DLD1 (cell line): Measurements from ENCODE around the gene JAML.

Experiments
- in situ Hi-C: cut with HindIII; loops from 2 replicates; pipeline ENCODE4 v1.10.0; 2017; ENCODE audit warnings: low sequenced_read_pairs

The JAML gene

DNA sequence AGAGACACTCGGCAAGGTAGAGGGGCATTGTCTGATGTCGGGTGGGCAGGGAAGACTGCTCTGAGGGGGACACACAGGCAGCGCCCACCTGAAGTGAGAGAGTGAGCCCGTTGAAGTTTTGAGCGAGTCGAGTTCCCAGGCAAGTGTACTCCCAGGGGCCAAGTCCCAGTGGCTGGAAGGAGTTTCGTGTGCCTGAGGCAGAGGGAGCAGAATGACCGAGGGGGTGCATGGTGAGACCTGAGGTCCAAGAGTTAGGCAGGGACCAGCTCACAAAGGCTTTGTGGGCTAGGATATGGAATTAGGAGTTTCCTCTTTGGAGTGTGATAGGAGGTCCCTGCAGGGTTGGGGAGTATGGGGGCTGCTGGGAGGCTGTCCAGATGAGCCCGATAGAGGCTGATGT lies 54.6 kb downstream of the JAML start:
- in situ Hi-C loops: loop anchor here (10.0 kb wide), 1 partner anchor 115 kb away; no protein-coding TSS in a partner anchor

DNA sequence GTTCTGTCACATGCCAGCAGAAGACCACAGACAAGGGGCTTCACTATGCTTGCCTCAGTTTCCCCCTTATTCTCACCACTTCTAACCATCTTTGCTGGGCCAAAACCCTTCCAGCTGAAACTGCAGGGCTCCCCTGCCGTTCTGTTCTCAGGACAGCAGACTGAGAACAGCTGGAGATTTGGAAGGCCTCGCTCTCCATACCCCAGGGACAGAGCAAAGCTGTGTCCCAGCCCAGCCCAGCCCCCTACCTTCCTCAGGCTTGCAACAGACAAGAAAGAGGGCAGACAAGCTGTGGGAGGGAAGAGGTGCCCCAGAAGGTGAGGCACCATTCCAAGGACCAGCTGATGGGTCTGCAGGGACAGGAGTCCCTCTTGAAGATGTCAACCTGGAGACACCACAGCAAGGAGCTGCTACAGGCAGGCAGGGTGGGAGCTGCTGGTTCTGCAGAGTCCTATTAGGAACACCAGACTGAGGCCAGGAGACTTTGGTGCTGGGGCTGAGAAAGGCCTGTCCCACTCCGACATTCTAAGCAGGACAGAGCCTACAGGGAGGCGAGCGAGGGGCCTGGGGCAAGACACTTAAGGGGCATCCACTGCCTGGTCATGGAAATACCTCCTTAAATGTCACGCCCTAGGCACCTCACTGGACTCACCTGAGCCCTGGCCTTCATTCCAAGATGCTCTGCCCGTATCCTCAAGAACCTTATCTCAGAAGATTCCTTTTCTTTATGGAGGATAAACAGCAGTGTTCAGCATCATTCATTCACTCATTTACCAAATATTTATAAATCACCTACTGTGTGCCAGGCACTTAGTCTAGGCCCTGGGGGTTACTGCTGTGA lies 55.3 kb downstream of the JAML start:
- in situ Hi-C loops: loop anchor here (10.0 kb wide), 1 partner anchor 115 kb away; no protein-coding TSS in a partner anchor

DNA sequence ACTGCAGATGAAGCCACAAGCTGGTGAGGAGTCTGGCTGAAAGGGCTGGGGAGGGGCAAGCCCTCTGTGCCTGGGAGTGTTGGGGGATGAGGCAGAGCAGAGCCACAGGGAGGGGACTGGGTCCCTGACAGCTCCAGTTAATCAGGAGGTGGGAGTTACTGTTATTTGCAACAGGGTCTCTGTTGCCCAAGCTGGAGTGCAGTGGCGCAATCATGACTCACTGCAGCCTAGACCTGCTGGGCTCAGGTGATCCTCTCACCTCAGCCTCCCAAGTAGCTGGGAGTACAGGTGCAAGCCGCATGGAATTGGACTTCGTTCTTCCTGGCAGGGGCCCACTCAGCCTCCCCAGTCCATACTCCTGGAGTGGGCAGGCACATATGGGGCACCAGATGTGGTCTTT lies 56.1 kb downstream of the JAML start:
- in situ Hi-C loops: no loop called here

DNA sequence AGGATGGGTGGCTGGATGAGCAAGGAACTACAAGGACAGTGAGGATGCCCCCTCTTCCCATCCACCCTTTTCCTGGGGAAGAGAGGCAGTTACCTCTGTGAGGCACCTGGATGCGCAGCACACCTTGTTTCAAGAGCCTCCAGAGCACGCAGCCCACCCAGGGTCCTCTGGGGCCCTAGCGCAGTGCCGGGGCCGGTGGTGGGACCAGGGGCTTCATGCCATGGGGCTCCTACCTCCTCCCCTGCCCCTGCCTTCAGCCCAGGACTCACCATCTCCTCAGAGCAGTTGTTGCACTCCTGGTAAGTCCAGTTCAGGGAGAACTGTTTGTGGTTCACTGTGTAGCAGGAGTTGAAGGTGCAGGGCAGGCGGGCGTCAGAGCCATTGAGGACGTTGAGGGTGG lies 56.5 kb downstream of the JAML start:
- in situ Hi-C loops: no loop called here

DNA sequence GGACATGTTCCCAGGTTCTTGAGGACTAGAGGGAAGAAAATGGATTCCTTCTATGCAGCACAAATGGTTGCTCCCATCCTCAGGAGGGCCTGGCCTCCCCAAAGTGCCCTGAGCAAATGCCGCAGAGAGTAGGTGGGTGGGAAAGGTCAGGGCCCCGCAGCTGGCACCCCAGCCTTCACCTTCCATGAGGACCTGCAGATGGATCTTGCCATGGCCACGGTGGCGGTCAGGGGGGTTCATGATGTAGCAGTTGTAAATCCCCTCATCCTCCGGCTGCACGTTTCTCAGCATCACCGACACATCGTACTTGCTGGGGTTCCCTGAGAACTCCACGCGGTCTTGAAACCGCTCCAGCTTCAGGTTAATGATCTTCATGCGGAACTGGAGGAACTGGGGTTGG lies 56.9 kb downstream of the JAML start:
- in situ Hi-C loops: no loop called here

DNA sequence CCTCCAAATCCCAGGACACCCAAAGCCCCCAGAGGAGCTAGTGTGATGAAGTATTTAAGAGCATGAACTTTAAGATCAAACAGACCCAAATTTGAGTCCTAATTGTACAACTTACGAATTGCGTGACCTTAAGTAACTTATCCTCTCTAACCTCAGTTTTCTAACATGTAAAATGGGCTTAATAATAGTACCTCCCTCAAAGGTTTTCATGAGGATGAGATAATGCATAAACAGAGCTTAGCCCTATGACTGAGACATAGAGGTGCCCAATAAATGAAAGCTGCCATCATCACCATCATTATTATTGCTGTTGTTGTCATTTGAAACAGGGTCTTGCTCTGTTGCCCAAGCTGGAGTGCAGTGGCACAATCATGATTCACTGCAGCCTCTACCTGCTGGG lies 57.6 kb downstream of the JAML start:
- in situ Hi-C loops: no loop called here

DNA sequence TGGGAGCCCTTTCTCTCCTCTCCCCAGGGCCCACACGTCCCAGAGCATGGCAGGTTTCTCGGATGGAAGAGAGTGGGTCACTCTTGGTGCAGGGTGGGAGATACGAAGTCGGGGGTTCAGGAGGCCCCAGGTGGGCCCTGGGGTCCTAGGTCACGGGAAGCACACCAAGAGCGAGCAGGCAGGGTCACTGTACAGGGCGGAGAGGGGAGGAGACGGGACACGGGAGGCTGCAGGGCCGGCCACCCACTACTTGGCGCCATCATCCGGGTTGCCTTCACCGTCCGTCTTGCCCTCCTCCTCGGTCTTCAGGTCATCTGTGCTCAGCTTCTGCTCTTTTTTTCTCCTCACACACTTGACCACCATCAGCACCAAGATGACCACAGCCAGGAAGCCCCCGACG lies 58.2 kb downstream of the JAML start:
- in situ Hi-C loops: no loop called here

DNA sequence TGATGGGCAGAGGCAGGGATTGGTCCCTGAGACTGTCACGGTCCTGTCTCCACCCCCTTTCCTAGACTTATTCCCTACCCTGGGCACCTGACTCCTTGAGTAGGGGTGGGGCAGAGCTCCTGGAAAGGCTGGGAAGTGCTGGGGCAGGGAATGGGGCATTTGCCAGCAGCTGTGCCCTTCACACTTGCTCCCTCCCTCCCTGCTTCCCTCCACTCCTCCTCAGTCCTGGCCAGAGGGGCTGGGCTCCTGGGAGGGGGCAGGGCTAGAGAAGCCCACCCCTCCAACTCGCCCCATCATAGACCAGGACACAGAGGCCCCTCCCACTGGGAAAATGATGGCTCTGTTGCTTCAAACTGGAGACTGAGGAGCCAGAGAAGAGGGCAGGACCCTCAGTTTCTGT lies 59.9 kb downstream of the JAML start:
- in situ Hi-C loops: no loop called here

DNA sequence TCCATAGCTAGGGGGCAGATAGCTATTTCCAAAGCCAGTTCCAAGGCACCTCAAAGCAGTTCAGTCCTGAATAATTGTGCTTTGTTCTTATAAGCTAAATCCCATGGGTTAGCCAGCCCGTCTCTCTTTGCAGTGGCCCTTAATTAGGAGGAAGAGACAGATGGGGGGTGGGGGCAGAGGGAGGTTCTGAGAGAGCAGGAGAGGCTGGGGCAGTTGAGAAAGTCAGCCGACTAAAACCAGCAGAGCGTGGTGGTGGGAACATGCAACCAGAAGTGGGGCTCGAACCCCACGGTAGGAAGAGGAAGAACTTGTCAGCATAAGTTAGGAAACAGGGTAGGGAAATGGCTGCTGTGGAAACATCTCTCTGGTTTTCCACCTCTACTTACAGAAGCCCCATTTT lies 61.3 kb downstream of the JAML start:
- in situ Hi-C loops: no loop called here

DNA sequence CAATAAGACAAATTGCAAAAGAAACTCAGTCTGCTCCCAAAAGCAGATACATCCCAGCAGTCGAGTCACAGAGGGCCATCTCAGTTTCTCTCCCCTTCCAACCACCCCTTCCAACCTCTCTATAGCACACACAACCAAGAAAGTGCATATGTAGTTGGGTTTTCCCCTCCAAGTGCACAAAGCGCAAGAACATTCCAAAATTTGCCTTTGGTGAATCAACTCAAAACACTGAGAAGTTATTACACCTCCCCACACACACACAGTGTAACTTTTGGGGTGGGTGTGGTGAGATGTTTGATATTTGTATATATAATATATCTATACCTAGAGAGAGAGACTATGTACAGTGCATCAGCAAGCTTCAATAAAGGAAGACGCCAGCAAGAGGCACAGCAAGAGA lies 62.0 kb downstream of the JAML start:
- in situ Hi-C loops: no loop called here

DNA sequence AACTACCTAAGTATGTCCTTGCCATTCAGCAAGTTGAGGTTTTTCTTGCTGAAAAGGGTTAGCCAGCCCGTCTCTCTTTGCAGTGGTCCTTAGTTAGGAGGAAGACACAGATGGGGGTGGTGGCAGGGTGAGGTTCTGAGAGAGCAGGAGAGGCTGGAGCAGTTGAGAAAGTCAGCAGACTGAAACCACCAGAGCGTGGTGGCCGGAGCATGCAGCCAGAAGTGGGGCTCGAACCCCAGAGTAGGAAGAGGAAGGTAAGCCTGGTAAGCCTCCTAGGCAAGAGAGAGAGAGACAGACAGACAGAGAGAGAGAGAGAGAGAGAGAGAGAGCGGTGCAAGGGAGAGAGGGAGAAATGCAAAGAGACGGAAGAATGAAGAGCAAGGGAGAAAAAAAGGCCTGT lies 63.0 kb downstream of the JAML start:
- in situ Hi-C loops: no loop called here

DNA sequence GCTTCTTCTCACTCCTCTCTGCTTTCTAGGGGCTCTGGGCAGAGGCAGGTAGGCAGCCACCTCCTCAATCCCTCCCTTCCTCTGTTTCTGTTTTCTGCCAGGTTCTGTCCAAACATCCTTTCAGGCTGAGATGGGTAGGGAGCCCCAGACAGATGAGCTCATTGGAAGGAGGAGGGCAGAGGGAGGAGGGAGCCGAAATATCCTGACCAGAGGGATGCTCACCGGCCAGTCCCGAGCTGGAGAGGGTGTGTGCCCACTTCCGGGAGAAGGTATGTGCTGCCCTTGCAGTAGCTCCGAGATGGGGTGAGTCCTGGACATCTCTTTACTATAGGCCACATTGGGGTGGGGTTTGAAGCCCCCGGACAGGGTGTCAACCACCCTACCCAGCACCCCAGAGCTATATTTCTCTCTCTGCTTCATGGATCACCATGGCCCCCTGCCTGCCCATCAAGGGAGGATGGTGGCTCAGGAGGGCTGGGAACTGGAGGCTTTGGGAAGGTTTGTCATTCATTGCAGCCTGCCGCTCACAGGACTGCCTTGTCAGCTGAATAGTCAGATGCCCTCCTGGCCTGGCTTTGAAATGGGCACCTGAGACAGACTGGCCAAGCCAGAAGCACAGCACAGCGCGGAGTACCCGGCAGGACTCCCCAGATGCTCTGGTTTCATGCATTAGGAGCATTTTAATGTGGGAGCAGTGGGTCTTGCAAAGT lies 67.5 kb downstream of the JAML start:
- in situ Hi-C loops: no loop called here

DNA sequence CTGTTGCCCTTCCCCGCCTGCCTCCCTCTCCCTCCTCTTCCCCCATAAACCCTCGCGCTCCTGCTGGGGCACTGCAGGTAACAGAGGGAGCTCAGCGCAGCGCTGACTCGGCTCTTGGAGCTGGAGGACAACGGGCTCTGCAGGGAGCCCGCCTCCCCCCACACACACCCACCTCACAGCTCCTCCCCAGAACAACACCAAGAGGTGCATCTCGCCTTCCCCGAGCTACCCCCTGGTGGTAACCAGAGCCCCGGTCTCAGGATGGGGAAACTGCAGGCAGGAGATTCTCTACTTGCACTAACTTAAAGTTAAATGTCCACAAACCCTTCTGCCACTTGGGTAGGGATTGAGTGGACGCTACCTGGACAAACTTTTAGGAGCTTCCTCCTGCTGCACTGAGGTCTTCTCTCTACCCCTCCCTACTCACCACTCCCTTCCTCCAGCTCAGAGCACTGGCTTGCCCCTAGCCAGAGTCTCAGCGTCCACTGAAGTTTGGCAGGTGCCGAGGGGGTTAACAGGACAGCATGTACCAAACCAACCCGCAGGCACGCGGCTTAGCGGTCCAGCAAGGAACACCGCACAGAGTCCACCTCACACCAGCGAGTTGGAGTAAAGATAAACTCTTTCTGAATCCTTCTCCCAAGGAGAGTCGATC lies 68.2 kb downstream of the JAML start:
- in situ Hi-C loops: no loop called here

DNA sequence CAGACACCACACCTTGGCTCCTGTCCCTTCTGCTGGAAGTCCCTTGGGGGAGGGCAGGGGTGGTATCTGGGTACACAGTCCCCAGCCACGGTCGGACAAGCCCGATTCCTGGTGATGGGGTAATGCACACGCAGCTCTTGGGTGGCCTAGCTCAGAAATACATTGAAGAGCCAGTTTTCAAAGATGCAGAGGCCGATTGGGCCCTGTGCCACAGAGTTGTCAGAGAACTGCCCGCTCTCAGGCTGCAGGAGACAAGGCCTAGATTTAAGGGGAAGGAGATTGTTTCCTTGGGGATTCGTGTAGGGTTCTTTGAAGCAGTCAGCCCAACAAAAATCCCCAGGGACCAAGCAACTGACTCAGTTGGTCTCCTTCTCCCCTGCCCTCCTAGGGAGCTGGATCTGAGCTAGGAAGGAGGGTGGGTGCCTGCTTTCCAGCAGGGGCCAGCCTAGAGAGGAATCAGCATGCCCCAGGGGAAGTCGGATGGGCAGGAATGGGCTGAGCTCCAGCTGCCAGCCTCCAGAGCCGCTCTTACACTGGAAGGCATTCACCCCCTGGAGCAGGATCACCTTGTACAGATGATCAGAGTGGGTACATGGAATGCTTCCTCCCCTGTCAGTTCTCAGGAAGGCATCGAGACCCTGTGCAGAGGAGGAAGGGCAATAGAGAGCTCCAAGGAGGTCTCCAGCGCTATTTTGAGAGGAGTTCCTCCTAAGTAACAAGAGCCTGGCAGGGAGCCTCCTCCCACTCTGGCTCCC lies 68.9 kb downstream of the JAML start:
- in situ Hi-C loops: no loop called here

DNA sequence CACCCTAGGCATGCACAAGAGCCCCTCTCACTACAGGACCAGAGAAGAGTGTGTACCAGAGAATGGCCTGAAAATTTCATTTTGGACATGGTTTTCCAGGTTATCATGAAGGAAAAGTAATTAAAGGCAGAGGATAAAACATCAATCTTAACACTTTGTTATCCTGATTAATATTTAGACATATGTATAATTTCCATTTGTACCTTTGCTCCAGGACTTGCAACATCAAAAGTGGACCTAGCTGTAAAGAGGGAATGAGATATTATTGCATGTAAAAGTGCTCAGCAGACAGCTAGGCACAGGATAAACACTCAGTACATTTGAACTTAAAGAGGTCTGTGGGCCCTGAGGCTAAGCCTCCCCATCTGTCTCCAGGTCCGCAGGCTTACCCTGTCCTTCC lies 70.2 kb downstream of the JAML start:
- in situ Hi-C loops: no loop called here

DNA sequence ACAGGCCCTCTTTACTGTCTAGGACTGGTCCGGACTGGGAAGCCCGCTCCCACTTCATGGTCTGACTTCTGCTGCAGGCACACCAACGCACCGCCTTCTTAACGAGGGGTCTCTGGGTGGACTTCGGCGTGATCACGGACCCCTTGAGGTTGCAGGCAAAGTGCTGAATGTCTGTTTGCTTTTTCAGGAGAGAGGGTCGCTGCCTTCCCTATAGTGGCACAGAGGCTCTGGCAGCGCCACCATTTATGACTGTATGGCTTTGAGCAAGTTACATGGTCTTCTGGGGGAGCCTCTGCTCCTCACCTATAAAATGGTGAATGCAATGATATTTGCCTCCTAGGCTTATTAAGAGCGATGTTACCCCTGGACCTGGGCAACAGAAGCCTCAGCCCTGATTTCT lies 70.8 kb downstream of the JAML start:
- in situ Hi-C loops: no loop called here

DNA sequence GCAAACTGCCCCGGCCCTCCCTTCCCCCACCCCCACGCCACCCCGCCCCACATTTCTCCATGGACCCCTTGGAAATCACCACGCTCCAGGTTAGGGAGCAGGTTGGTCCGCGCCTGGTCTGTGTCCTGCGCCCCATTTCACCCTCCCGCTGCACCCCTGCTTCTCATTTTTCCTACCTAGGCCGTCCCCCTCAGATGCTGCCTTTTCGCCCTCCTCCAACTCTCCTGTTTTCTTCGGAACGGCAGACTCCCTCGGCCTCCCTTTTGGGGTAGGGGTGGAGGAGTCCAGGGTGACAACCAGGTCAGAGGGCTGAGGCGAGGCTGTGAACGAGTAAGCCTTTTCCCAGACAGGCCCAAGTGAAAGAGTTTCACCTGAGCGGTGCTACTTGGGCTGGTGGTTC lies 71.3 kb downstream of the JAML start:
- in situ Hi-C loops: no loop called here

DNA sequence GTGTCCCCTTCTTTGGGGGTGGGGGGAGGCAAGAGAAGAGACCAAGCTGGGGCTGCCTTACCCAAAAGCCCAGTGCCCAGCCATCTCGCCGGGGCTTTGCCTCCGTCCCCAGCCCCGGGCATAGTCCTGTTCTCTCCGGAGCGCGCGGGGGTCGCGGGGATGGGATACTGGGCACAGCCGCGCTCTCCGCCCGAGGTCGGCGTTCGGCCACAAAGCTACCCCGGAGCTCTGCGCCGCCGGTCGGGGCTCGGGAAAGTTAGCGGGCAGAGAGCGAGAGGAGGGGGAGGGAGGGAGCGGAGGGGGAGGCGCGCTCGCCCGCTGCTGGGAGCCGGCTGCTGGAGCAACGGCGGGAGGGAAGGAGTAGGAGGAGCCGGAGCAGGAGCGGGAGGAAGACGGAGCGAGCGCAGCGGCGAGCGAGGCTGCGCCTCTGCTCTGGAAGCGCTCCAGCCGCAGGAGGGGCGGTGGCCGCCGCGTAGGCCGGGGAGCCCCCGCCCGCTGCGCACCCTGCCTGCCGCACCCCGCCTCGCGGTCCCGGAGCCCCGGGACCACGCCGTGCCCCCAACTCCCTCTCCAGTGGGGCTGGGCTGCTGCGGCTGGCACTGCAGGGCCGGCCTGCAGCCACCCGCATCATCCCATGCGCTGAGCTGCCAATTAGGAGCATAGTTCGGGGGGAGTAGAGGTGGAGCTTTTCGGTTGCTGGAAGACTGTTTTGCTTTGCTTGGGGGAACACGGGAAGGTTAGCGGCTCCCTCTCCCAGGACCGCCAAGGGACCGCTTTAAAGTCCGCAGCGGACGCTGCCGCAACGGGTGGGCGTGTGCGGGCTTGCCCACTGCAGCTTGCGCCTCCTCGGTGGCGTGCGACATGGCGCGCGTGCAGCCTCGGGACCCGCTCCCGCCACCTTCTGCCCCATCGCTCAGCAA lies 72.0 kb downstream of the JAML start, which contains the start of gene SCN4B:
TSS of gene SCN4B (minus strand) at position 272 of the 920 bp plus-strand sequence. CDS start at position 122, 150 bp downstream.
- in situ Hi-C loops: no loop called here

DNA sequence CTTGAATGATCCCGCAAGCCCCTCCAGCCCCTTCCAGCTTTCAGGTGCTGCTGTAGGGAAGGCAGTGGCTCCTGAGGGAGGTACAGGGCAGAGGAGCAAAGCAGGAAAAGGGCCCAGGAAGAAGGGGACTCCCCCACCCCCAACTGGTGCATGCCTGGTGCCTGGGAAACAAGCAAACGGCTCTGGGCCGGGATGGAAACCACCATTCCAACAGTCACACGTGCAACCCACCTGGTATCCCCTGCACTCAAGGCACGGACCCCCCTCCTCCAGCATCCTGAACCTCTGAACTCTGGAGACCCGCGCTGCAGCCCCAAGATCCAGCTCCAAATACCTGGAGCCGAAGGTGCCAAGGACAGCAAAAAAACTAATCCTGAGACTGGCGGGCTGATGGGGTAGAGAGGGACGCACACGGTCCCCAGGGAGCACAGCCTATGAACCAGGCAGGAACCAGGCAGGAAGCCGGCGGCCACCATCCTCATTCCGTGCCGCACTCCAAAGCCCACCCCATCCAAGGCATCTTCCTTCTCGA lies 72.7 kb downstream of the JAML start:
- in situ Hi-C loops: no loop called here

DNA sequence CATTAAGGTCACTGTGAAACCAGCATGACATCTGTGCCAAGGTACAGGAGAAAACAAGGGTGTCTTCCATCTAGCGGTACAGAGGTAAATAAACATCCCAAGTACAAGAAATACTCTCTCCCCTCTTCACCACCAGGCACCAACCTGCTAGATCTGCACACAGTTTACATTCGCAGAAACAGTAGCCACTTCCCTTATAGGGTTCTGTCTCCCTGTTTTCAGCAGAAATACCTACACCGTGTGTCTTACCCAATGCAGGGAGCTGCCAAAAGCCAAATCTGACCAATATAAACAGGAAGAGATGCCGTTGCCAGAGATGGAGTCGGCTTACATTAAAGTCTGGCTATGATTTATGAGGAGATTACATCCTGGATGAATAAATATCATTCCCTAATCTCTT lies 73.4 kb downstream of the JAML start:
- in situ Hi-C loops: no loop called here
